PC-9 (cell line): Measurements from ENCODE around the gene LRRC32. TPM values are rescaled to one million over a fixed set of nuclear protein-coding genes. Genes with fewer than 3 reads are reported as not detected.

Experiments
- BruUV-seq: library from RNA; stranded (reverse); fragments of 400-500 nt; replicated peaks from 2 replicates; lab custom pipeline; 2021; lab: Mats Ljungman, UMichigan
- CTCF ChIA-PET: fragments of 300-600 bp; sonication (Branson Sonifier 250); formaldehyde crosslinking; loops from one replicate; lab custom pipeline; 2022; ENCODE audit warnings: antibody characterized with exemption; lab: Charles Lee
- POLR2A ChIA-PET: fragments of 300-600 bp; sonication (Branson Sonifier 250); formaldehyde crosslinking; loops from one replicate; lab custom pipeline; 2022; ENCODE audit warnings: antibody characterized with exemption; ENCODE audit not compliant: unreplicated experiment; lab: Charles Lee
- DNase-seq, 2 experiments: peaks; one replicate each; pipeline versions ENCODE4 v3.0.0 to v3.0.0-alpha.2; 2015 to 2022; ENCODE audit warnings: mixed read lengths in 1 of 2
- H2AFZ ChIP-seq: fragments of 200-600 bp; sonication (generic); 2 replicates; pipeline ENCODE4 v1.8.1; 2017; ENCODE audit warnings: antibody characterized with exemption
- H3F3A ChIP-seq: fragments of 200-600 bp; sonication (generic); 2 replicates; pipeline ENCODE4 v1.8.1; 2017; ENCODE audit warnings: antibody characterized with exemption, mild to moderate bottlenecking, low read depth; ENCODE audit not compliant: insufficient read depth
- H3K27ac ChIP-seq: fragments of 200-600 bp; sonication (generic); 2 replicates; pipeline ENCODE4 v1.6.1; 2016; ENCODE audit warnings: mixed run types
- H3K27me3 ChIP-seq: fragments of 200-600 bp; sonication (generic); 2 replicates; pipeline ENCODE4 v1.6.1; 2016; ENCODE audit warnings: low read depth, mixed run types; ENCODE audit not compliant: insufficient read depth
- H3K36me3 ChIP-seq: fragments of 200-600 bp; sonication (generic); 2 replicates; pipeline ENCODE4 v1.6.1; 2016; ENCODE audit warnings: low read depth, mixed run types
- H3K4me1 ChIP-seq: fragments of 200-600 bp; sonication (generic); replicated peaks from 2 replicates; pipeline ENCODE4 v1.6.1; 2016; ENCODE audit warnings: mixed run types; ENCODE audit not compliant: insufficient read depth
- H3K4me2 ChIP-seq: fragments of 200-600 bp; sonication (generic); 2 replicates; pipeline ENCODE4 v1.6.1; 2017; ENCODE audit warnings: mixed run types
- H3K4me3 ChIP-seq: fragments of 200-600 bp; sonication (generic); 2 replicates; pipeline ENCODE4 v1.6.1; 2016; ENCODE audit warnings: mixed run types
- H3K79me2 ChIP-seq: fragments of 200-600 bp; sonication (generic); 2 replicates; pipeline ENCODE4 v1.6.1; 2017; ENCODE audit warnings: low read depth, mixed run types
- H3K9me2 ChIP-seq: fragments of 200-600 bp; sonication (generic); 2 replicates; pipeline ENCODE4 v1.8.1; 2017; ENCODE audit warnings: mild to moderate bottlenecking; ENCODE audit not compliant: insufficient read depth
- H3K9me3 ChIP-seq: fragments of 200-600 bp; sonication (generic); 2 replicates; pipeline ENCODE4 v1.8.1; 2016; ENCODE audit warnings: low read depth; ENCODE audit not compliant: insufficient read depth
- H4K20me1 ChIP-seq: fragments of 200-600 bp; sonication (generic); 2 replicates; pipeline ENCODE4 v1.8.1; 2017; ENCODE audit not compliant: insufficient read depth
- CTCF ChIP-seq: fragments of 200-600 bp; sonication (generic); conservative IDR thresholded peaks from 2 replicates; pipeline ENCODE4 v1.6.1; 2017; ENCODE audit warnings: mixed run types, antibody characterized with exemption, mild to moderate bottlenecking, moderate library complexity
- EZH2 ChIP-seq: fragments of 200-600 bp; sonication (generic); IDR thresholded peaks from 2 replicates; pipeline ENCODE4 v1.8.0; 2017; ENCODE audit warnings: antibody characterized with exemption, low read depth
- intact Hi-C: fragments of 100-400 bp; cut with micrococcal nuclease; formaldehyde crosslinking; loops from one replicate; pipeline ENCODE4 v1.10.0; 2022; ENCODE audit not compliant: unreplicated experiment
- total RNA-seq: library from RNA; stranded (reverse); gene quantifications from 2 replicates; pipeline ENCODE4 v1.2.3, GENCODE V29; 2021

Gene LRRC32
- total RNA-seq, 1 experiment from 2014 or later: not detected

- intact Hi-C loops: loop anchor here (5.0 kb wide), 2 partner anchors 365 to 1135 kb away; no protein-coding TSS in a partner anchor
- Histone ChIP-seq H3K27me3 (no peaks in the 10 kb centered on the region), H3K9me3 (peaks cover 10% of the 10 kb centered on the region; the same call in 1 of the 2 replicates), H3K4me3 (no peak overlapping the region), H3K9me2 (no peaks in the 10 kb centered on the region), H3K36me3 (no peaks in the 10 kb centered on the region), H3K4me2 (no peak overlapping the region), H3K79me2 (no peaks in the 10 kb centered on the region), H3K4me1 (no peaks in the 10 kb centered on the region), H3F3A (no peaks in the 10 kb centered on the region), H3K27ac (no peak overlapping the region), H4K20me1 (no peaks in the 10 kb centered on the region), H2AFZ (no peak overlapping the region)
- BruUV-seq: no TSS peak
- POLR2A ChIA-PET: no interaction called here
- CTCF ChIA-PET: no interaction called here
- no peak for DNase-seq
- TF ChIP-seq EZH2 (no peak), CTCF (no peak)
These were observed 12.1 kb upstream of the LRRC32 start for GRCh38 chr11:76682684-76683083.

- Histone ChIP-seq H4K20me1 (no peaks in the 10 kb centered on the region), H3K79me2 (no peaks in the 10 kb centered on the region), H3K36me3 (no peaks in the 10 kb centered on the region), H2AFZ (no peak overlapping the region), H3K4me3 (no peak overlapping the region), H3K27ac (no peak overlapping the region), H3K4me2 (no peak overlapping the region), H3K9me3 (peaks cover 10% of the 10 kb centered on the region; the same call in 1 of the 2 replicates), H3K27me3 (no peaks in the 10 kb centered on the region), H3K4me1 (no peaks in the 10 kb centered on the region; the same call in 1 of the 2 replicates), H3F3A (no peaks in the 10 kb centered on the region), H3K9me2 (no peaks in the 10 kb centered on the region)
- ChIA-PET POLR2A (no interaction called here), CTCF (interaction anchor here (0.7 kb wide), 1 partner anchor 96 kb away, joined by 3 read pairs; no protein-coding TSS in a partner anchor)
- BruUV-seq: no TSS peak
- intact Hi-C loops: loop anchor here (5.0 kb wide), 2 partner anchors 365 to 1135 kb away; no protein-coding TSS in a partner anchor
- DNase-seq: no peak
- TF ChIP-seq CTCF (no peak), EZH2 (no peak)
These were observed 11.6 kb upstream of the LRRC32 start for GRCh38 chr11:76682106-76682505.

GRCh38 chr11:76680518-76681425, 10.2 kb upstream of the LRRC32 start:
- Histone ChIP-seq H3K27me3 (no peaks in the 10 kb centered on the region), H3F3A (no peaks in the 10 kb centered on the region), H3K4me1 (no peaks in the 10 kb centered on the region; the same call in 1 of the 2 replicates), H2AFZ (no peak overlapping the region), H3K9me3 (peaks cover 10% of the 10 kb centered on the region; the same call in 1 of the 2 replicates), H3K27ac (no peak overlapping the region), H4K20me1 (no peaks in the 10 kb centered on the region), H3K79me2 (no peaks in the 10 kb centered on the region), H3K9me2 (no peaks in the 10 kb centered on the region), H3K4me3 (no peak overlapping the region), H3K4me2 (peak overlapping the region; percentile 23; the same call in 1 of the 2 replicates), H3K36me3 (no peaks in the 10 kb centered on the region)
- TF ChIP-seq EZH2 (no peak), CTCF (peak; percentile 95)
- DNase-seq: peak; percentile 54 to 68
- BruUV-seq: no TSS peak
- ChIA-PET CTCF (interaction anchor here (0.6 kb wide), 1 partner anchor 473 kb away, joined by 3 read pairs; no protein-coding TSS in a partner anchor), POLR2A (no interaction called here)
- intact Hi-C loops: loop anchor here (1.0 to 5.0 kb wide), 4 partner anchors 129 to 1133 kb away; partner anchors contain the start of gene WNT11
